Measurements from ENCODE around the gene TASOR2. TPM values are rescaled to one million over a fixed set of nuclear protein-coding genes. Genes with fewer than 3 reads are reported as not detected.

TASOR2 gene
- total RNA-seq, 1 experiment from 2014 or later, result 57.4 TPM

DNA sequence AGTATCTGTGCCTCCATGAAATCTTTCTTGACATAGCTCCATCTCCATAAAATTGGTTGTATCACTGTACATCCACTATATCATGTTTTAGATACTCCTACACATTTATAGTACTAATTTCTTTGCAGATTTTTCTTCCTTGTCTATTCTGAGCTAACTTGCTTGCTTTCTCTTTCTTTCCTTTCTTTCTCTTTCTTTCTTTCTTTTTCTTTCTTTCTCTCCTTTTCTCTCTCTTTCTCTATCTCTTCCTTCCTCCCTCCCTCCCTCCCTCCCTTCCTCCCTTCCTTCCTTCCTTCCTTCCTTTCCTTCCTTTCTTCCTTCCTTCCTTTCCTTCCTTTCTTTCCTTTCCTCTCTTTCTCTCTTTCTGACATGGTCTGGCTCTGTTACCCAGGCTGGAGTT lies 23.7 kb downstream of the TASOR2 start:
- H3K36me3 ChIP-seq (ENCODE audit: control insufficient read depth, insufficient read depth, low read length), result no peaks in the 10 kb centered on the region; the same call in 1 of the 2 replicates
- BruUV-seq (replicated peaks), result no TSS peak
- no peak overlapping the region for H3K4me3 ChIP-seq (ENCODE audit: low read depth in 2 of 2, low read length in 2 of 2)
- TF ChIP-seq, protein P1, sequence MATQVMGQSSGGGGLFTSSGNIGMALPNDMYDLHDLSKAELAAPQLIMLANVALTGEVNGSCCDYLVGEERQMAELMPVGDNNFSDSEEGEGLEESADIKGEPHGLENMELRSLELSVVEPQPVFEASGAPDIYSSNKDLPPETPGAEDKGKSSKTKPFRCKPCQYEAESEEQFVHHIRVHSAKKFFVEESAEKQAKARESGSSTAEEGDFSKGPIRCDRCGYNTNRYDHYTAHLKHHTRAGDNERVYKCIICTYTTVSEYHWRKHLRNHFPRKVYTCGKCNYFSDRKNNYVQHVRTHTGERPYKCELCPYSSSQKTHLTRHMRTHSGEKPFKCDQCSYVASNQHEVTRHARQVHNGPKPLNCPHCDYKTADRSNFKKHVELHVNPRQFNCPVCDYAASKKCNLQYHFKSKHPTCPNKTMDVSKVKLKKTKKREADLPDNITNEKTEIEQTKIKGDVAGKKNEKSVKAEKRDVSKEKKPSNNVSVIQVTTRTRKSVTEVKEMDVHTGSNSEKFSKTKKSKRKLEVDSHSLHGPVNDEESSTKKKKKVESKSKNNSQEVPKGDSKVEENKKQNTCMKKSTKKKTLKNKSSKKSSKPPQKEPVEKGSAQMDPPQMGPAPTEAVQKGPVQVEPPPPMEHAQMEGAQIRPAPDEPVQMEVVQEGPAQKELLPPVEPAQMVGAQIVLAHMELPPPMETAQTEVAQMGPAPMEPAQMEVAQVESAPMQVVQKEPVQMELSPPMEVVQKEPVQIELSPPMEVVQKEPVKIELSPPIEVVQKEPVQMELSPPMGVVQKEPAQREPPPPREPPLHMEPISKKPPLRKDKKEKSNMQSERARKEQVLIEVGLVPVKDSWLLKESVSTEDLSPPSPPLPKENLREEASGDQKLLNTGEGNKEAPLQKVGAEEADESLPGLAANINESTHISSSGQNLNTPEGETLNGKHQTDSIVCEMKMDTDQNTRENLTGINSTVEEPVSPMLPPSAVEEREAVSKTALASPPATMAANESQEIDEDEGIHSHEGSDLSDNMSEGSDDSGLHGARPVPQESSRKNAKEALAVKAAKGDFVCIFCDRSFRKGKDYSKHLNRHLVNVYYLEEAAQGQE (IDR thresholded peaks at IDR 0.05; ENCODE audit: insufficient read depth in 1 of 2, low read depth in 2 of 2, low read length in 1 of 2), result no peak
- no peak for TF ChIP-seq POLR2AphosphoS5 (IDR thresholded peaks at IDR 0.05; ENCODE audit: low read depth, low read length)
- TF ChIP-seq TCF7L2 (IDR thresholded peaks at IDR 0.05; ENCODE audit: low read depth, low read length), result no peak
- TF ChIP-seq, protein P2, sequence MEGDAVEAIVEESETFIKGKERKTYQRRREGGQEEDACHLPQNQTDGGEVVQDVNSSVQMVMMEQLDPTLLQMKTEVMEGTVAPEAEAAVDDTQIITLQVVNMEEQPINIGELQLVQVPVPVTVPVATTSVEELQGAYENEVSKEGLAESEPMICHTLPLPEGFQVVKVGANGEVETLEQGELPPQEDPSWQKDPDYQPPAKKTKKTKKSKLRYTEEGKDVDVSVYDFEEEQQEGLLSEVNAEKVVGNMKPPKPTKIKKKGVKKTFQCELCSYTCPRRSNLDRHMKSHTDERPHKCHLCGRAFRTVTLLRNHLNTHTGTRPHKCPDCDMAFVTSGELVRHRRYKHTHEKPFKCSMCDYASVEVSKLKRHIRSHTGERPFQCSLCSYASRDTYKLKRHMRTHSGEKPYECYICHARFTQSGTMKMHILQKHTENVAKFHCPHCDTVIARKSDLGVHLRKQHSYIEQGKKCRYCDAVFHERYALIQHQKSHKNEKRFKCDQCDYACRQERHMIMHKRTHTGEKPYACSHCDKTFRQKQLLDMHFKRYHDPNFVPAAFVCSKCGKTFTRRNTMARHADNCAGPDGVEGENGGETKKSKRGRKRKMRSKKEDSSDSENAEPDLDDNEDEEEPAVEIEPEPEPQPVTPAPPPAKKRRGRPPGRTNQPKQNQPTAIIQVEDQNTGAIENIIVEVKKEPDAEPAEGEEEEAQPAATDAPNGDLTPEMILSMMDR (IDR thresholded peaks at IDR 0.05), result no peak
- no peak for TF ChIP-seq SIN3A (IDR thresholded peaks at IDR 0.05; ENCODE audit: borderline replicate concordance, insufficient read depth, low read depth, low read length)
- in situ Hi-C loops (cut with HindIII; ENCODE audit: low pct_unique_long_range_greater_than_20kb, low sequenced_read_pairs), result no loop called here
- ChIA-PET POLR2A (no interaction called here), CTCF (no interaction called here)
- no peaks in the 10 kb centered on the region for H3K4me1 ChIP-seq (ENCODE audit: control insufficient read depth, insufficient read depth, low read length)
- H3K27ac ChIP-seq (ENCODE audit: low read length), result no peak overlapping the region
- H3K27me3 ChIP-seq (ENCODE audit: control insufficient read depth, insufficient read depth, low read length), result no peaks in the 10 kb centered on the region
- ATAC-seq, result no peak
- no peak for DNase-seq (ENCODE audit: low read depth, low spot score)
- H3K9me3 ChIP-seq (ENCODE audit: control insufficient read depth, insufficient read depth, low read depth, low read length), result no peaks in the 10 kb centered on the region
- intact Hi-C loops (cut with micrococcal nuclease; ENCODE audit: unreplicated experiment), result no loop called here

DNA sequence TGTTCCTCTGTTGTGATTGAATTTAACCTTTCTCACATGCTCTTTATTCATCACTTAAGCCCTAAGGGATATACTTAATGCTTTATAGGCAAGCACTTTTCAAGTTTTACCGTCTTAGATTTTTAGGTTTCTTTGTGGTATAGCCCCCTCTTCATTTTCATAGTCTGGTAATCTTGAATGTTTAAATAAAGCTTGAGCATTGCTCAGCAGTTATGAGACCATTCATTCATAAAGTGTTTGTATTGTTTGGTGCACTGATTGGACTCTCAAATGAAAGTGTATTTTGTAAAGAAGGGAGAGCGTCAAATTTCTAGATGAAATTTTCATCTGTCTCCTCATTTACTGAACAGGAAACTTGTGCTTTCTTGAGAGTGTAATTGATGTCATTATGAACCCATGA lies 25.2 kb downstream of the TASOR2 start:
- TF ChIP-seq, protein P2 (IDR thresholded peaks at IDR 0.05), result no peak
- TF ChIP-seq TCF7L2 (IDR thresholded peaks at IDR 0.05; ENCODE audit: low read depth, low read length), result no peak
- TF ChIP-seq, protein P1 (IDR thresholded peaks at IDR 0.05; ENCODE audit: insufficient read depth in 1 of 2, low read depth in 2 of 2, low read length in 1 of 2), result no peak
- TF ChIP-seq SIN3A (IDR thresholded peaks at IDR 0.05; ENCODE audit: borderline replicate concordance, insufficient read depth, low read depth, low read length), result no peak
- TF ChIP-seq POLR2AphosphoS5 (IDR thresholded peaks at IDR 0.05; ENCODE audit: low read depth, low read length), result no peak
- POLR2A ChIA-PET, result no interaction called here
- DNase-seq (ENCODE audit: low read depth, low spot score) (no peak), ATAC-seq (no peak)
- Histone ChIP-seq H3K4me1 (ENCODE audit: control insufficient read depth, insufficient read depth, low read length) (no peaks in the 10 kb centered on the region), H3K27ac (ENCODE audit: low read length) (no peak overlapping the region), H3K9me3 (ENCODE audit: control insufficient read depth, insufficient read depth, low read depth, low read length) (no peaks in the 10 kb centered on the region), H3K27me3 (ENCODE audit: control insufficient read depth, insufficient read depth, low read length) (no peaks in the 10 kb centered on the region), H3K4me3 (ENCODE audit: low read depth in 2 of 2, low read length in 2 of 2) (no peak overlapping the region), H3K36me3 (ENCODE audit: control insufficient read depth, insufficient read depth, low read length) (no peaks in the 10 kb centered on the region; the same call in 1 of the 2 replicates)
- intact Hi-C loops (cut with micrococcal nuclease; ENCODE audit: unreplicated experiment) (no loop called here), in situ Hi-C loops (cut with HindIII; ENCODE audit: low pct_unique_long_range_greater_than_20kb, low sequenced_read_pairs) (no loop called here)
- CTCF ChIA-PET, result no interaction called here
- no TSS peak for BruUV-seq (replicated peaks)

Measured in Panc1 (cell line).